Coronary artery (tissue), 2 donors: Measurements from ENCODE around the gene CGREF1.
"Not testable (repeated sequence)": the region's sequence is repeated elsewhere in the genome, so short reads cannot be mapped to it uniquely, and the experiment has no call there.

Experiments used
- DNase-seq: peaks from one replicate; pipeline ENCODE4 v3.0.0-alpha.2; 2017; ENCODE audit warnings: low spot score
- H3K27ac ChIP-seq, 2 donors: fragments of 200-600 bp; sonication (generic); one replicate each; pipeline ENCODE4 v1.5.1; 2016 to 2019
- H3K4me3 ChIP-seq: fragments of 200-600 bp; sonication (generic); 2 replicates; pipeline ENCODE4 v1.5.1; 2016; ENCODE audit warnings: mild to moderate bottlenecking, moderate library complexity
- TF ChIP-seq, protein P1 (sequence below): fragments of 200-600 bp; sonication (generic); IDR thresholded peaks from one replicate; pipeline ENCODE4 v1.5.1; 2019; ENCODE audit warnings: antibody characterized with exemption

Gene CGREF1

DNA sequence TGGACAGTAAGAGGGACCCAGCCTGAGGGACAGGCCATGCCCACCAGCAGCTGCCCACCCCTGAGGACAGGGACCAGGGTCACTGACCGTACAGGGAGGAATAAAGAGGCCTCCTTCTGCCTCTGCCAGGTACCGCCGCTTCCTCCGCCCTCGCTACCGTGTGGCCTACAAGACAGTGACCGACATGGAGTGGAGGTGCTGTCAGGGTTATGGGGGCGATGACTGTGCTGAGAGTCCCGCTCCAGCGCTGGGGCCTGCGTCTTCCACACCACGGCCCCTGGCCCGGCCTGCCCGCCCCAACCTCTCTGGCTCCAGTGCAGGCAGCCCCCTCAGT, 38.4 kb downstream of the CGREF1 start:
- TF ChIP-seq, protein P1, sequence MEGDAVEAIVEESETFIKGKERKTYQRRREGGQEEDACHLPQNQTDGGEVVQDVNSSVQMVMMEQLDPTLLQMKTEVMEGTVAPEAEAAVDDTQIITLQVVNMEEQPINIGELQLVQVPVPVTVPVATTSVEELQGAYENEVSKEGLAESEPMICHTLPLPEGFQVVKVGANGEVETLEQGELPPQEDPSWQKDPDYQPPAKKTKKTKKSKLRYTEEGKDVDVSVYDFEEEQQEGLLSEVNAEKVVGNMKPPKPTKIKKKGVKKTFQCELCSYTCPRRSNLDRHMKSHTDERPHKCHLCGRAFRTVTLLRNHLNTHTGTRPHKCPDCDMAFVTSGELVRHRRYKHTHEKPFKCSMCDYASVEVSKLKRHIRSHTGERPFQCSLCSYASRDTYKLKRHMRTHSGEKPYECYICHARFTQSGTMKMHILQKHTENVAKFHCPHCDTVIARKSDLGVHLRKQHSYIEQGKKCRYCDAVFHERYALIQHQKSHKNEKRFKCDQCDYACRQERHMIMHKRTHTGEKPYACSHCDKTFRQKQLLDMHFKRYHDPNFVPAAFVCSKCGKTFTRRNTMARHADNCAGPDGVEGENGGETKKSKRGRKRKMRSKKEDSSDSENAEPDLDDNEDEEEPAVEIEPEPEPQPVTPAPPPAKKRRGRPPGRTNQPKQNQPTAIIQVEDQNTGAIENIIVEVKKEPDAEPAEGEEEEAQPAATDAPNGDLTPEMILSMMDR: no peak
- no peak for DNase-seq
- Histone ChIP-seq H3K27ac (peak overlapping the region; percentile 95 to 96), H3K4me3 (peak overlapping the region; percentile 90)

DNA sequence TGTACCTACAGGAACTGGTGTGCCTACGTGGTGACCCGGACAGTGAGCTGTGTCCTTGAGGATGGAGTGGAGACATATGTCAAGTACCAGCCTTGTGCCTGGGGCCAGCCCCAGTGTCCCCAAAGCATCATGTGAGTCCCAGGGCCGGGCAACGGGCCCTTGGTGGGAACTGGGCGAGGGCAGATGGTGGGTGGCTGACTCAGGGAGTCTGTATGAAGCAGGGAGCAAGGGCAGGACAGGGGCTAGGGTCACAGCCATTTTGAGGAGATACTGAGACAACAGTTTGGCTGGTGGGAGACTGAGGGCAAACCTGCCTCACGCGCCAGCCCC, 38.8 kb downstream of the CGREF1 start:
- DNase-seq: no peak
- H3K27ac ChIP-seq: peak overlapping the region; percentile 95 to 96
- H3K4me3 ChIP-seq: peak overlapping the region; percentile 90
- TF ChIP-seq, protein P1: no peak

DNA sequence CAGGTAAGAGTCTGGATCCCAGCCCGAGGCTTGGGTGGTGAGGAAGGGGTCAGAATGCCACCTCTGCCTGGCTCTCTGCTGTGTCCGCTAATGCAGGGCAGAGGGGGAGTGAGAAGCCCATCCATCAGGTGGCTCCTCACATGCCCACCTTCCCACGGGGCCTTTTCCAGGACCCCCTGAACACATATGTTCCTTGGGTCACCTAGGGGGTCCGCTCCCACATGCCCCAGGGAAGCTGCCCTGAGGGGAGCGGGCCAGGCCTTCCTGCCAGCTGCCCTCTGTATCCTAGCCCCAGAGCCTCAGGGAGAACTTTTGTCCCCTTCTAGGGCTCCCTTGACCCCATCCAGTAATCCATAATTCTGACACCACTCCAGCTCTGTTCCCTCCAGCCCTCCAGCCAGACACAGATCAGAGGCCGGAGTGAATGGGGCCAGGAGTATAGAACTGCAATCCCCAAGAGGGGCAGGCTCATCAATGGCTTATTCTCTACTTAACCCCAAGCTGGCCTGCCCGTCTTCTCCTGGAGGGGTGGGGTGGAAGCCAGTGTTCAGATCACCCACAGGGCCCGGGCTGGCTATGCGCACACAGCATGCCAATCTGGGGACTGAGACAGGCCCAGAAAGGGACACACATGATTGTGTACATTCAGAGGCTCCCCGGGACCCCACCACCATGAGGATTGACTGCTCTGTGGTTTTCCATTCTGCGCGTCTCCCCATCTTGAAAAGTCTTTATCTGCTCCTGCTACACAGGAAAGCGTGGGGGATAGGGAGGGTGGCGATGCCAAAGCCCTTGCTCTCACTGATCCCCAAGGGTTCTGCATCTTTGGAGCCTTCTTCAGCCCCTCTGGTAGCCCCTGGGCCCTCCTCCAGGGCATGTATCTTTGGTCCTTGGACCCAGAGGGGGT, 39.4 kb downstream of the CGREF1 start:
- Histone ChIP-seq H3K4me3 (peak overlapping the region; percentile 90), H3K27ac (peak overlapping the region; percentile 95 to 96)
- TF ChIP-seq, protein P1: no peak
- no peak for DNase-seq

DNA sequence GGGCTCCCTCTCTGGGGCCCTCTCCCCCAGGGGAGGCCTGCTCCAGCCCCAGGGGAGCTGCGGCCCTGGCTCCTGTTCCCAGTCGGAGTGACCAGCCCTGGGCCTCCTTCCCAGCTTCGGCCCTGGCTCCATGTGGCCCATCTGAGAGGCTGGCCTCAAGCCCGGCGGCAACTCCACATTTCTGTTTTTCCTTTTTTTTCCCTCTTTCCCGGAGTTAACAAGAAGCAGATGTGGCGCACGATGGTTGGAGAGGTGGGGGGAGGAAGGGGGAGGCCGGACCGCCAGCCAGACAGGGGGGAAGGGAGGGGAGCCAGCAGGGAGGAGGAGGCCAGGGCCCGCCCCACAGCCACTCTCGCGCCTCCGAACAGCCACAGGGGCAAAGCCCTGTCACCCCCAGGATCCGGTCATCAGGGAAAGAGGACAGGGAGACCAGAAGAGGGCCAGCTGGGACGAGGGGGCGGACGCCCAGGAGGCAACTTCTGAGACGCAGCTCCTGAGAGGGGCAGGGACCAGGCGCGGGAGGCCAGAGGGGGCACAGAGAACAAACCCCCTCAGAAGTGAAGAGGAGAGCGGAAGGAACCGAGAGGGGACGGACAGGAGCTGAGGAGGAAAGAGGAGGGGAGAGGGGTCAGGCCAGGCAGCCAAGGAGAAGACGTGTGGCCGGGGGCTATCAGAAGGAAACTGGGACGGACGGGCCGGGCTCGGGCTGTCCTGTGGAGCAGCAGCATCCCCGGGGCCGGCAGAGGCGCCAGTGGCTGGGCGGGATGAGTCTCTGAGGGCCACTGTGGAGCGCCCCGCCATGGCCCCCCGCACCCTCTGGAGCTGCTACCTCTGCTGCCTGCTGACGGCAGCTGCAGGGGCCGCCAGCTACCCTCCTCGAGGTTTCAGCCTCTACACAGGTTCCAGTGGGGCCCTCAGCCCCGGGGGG, 40.4 kb downstream of the CGREF1 start, which contains the start of gene EMILIN1:
EMILIN1 (plus strand) TSS at position 349 of the 928 bp plus-strand sequence; CDS start at position 800, 451 bp downstream.
- peak; percentile 97 for DNase-seq
- TF ChIP-seq, protein P1: no peak
- H3K27ac ChIP-seq: peak within 1 kb of the TSS; percentile 95 to 96
- H3K4me3 ChIP-seq: peak within 1 kb of the TSS; percentile 90

DNA sequence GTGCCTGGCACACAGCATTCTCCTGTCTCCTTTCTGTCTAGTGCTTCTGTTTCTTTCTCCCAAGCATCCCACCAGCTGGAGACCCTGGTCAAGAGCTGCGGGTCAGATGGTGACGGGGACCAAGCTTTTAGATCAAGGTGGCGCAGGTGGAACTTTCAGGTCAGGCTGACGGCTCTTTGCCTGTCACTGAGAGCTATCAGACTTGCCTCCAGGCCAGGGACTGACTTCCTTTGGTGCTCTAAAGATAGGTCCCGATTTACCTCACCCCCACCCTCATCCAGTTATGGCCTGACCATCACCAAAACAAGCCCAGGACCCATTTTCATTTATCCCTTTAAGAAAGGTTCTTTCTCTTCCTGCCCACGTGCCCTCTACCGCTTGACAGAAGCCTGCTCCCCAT, 41.7 kb downstream of the CGREF1 start:
- DNase-seq: no peak
- H3K27ac ChIP-seq: peak overlapping the region; percentile 95 to 96
- no peak overlapping the region for H3K4me3 ChIP-seq
- TF ChIP-seq, protein P1: no peak

DNA sequence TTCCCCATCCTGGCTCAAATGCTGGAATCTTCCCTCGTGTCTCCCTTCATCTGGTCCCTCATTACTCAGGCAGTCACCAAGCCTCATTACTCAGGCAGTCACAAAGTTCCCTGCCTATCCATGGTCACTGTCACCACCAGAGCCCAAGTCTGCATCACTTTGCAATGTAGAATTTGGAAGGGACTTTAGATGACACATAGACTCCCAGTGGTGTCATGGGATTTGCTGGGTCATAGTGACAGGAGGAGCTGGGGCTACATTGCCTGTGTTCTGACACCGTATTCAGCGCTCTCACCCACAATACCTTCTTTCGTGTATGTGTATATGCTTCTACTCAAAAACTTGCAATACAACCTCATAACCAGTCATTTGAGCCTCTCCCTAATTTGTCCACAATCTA, 42.6 kb downstream of the CGREF1 start:
- no peak for DNase-seq
- peak overlapping the region; percentile 96 to 97 for H3K27ac ChIP-seq
- H3K4me3 ChIP-seq: no peak overlapping the region
- TF ChIP-seq, protein P1: no peak

DNA sequence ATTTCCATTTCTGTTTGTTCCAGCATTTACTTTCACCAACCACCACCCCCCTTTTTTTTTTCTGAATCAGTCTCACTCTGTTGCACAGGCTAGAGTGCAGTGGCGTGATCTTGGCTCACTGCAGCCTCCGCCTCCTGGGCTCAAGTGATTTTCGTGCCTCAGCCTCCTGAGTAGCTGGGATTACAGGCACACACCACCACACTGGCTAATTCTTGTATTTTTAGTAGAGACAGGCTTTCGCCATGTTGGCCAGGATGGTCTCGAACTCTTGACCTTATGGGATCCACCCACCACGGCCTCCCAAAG, 43.4 kb downstream of the CGREF1 start:
- not testable (repeated sequence) for DNase-seq
- H3K27ac ChIP-seq: peak overlapping the region; percentile 96 to 97

More for the DNA sequence above, 43.4 kb downstream of the CGREF1 start:
- not testable (repeated sequence) for H3K4me3 ChIP-seq
